Cardiac muscle cell (in vitro differentiated cells and primary cell): ENCODE measurements around the gene ARHGAP26. TPM values are rescaled to one million over a fixed set of nuclear protein-coding genes. Genes with fewer than 3 reads are reported as not detected.

Experiments
- DNase-seq, 2 donors: peaks; one replicate each; pipeline versions ENCODE4 v3.0.0 to v3.0.0-alpha.2; 2010 to 2017; ENCODE audit warnings: low read depth in 1 of 2, low spot score in 1 of 2
- H3K27ac ChIP-seq: fragments of 200-600 bp; sonication (generic); 2 replicates; pipeline ENCODE4 v1.5.1; 2016
- H3K27me3 ChIP-seq: fragments of 200-600 bp; sonication (generic); 2 replicates; pipeline ENCODE4 v1.6.0; 2016; ENCODE audit warnings: control low read depth
- H3K36me3 ChIP-seq: fragments of 200-600 bp; sonication (generic); 2 replicates; pipeline ENCODE4 v1.5.1; 2016; ENCODE audit warnings: control low read depth
- H3K4me1 ChIP-seq: fragments of 200-600 bp; sonication (generic); 2 replicates; pipeline ENCODE4 v1.8.1; 2017; ENCODE audit warnings: low read depth, mild to moderate bottlenecking, mixed run types
- H3K4me3 ChIP-seq: fragments of 200-600 bp; sonication (generic); 2 replicates; pipeline ENCODE4 v1.5.1; 2016; ENCODE audit warnings: mild to moderate bottlenecking
- H3K9me3 ChIP-seq: fragments of 200-600 bp; sonication (generic); 2 replicates; pipeline ENCODE4 v1.5.1; 2017; ENCODE audit warnings: low read depth, mild to moderate bottlenecking, control low read depth
- CTCF ChIP-seq: IDR thresholded peaks from 2 replicates; pipeline ENCODE4 v1.5.1; 2012; ENCODE audit warnings: low read depth, mild to moderate bottlenecking, low read length
- polyA plus RNA-seq: library from polyadenylated mRNA; unstranded; fragments of >200 nt; fragmentation: Nextera tagmentation; extraction: Ambion mirVana; gene quantifications from 2 replicates; pipeline ENCODE4 v1.2.1, GENCODE V29; 2016
- total RNA-seq: library from RNA; depleted of rRNA; stranded (reverse); fragments of >200 nt; gene quantifications from 2 replicates; pipeline ENCODE4 v1.2.3, GENCODE V29; 2016

The ARHGAP26 gene
- total and polyA plus RNA-seq, 2 experiments from 2014 or later = 12.7 to 16.2 TPM

DNA sequence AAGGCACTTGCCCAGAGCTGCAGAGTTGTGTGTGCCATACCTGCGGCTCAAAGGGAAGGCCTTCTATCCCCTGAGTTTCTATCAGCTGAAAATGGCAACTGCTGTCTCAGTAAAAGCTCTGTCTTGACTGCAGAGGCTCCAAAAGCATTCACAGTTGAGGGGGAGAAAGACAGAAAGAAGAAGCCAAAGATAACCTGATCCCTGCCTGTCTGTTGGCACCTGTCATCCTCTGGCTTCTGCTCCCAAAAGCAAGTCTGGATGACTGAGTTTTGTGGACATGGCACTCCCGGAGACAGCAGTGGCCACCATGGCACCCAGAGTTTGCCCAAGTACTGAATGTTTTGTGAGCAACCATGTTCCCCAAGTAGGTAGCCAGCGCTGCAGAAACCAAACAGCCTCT lies 456.7 kb downstream of the ARHGAP26 start:
- Histone ChIP-seq H3K36me3 (no peaks in the 10 kb centered on the region), H3K9me3 (no peaks in the 10 kb centered on the region), H3K27ac (no peak overlapping the region), H3K4me3 (no peak overlapping the region), H3K27me3 (no peaks in the 10 kb centered on the region), H3K4me1 (peaks cover 14% of the 10 kb centered on the region)
- TF ChIP-seq CTCF = no peak
- no peak for DNase-seq

GRCh38 chr5:143227301-143227700 lies 457.1 kb downstream of the ARHGAP26 start:
- Histone ChIP-seq H3K36me3 (no peaks in the 10 kb centered on the region), H3K27ac (no peak overlapping the region), H3K27me3 (no peaks in the 10 kb centered on the region), H3K4me3 (no peak overlapping the region), H3K9me3 (no peaks in the 10 kb centered on the region), H3K4me1 (peaks cover 13% of the 10 kb centered on the region)
- TF ChIP-seq CTCF = no peak
- no peak for DNase-seq

- Histone ChIP-seq H3K4me3 (no peak overlapping the region), H3K4me1 (peaks cover 5% of the 10 kb centered on the region), H3K9me3 (no peaks in the 10 kb centered on the region), H3K27me3 (no peaks in the 10 kb centered on the region), H3K36me3 (no peaks in the 10 kb centered on the region), H3K27ac (no peak overlapping the region)
- no peak for DNase-seq
- TF ChIP-seq CTCF = no peak
Measured at GRCh38 chr5:143228597-143229293, 458.6 kb downstream of the ARHGAP26 start.

DNA sequence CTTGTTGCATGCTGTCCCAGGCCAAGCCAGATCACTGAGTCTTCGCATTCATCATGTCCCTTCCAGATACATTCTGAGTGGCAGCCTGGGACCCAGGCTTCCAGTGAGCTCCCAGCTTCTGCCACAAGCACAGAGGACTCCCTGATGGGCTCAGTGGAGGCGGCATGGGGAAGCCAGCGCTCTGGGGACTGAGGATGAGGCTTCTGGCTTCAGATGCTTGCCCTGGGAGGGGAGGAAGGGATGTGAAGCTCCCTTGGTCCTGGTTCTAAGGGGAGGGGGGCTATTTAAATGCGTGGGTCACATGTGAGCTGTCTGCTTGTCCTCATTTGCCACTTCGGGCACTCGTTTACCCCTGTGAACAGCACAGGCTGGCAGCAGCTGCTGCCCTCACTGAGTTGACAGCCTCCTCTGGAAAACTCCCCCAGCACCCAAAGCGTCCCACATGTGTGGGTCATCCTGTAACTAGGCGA lies 459.3 kb downstream of the ARHGAP26 start:
- no peak overlapping the region for H3K4me3 ChIP-seq
- no peaks in the 10 kb centered on the region for H3K36me3 ChIP-seq
- H3K27ac ChIP-seq = no peak overlapping the region
- no peaks in the 10 kb centered on the region for H3K9me3 ChIP-seq
- no peak for DNase-seq
- no peaks in the 10 kb centered on the region for H3K27me3 ChIP-seq
- TF ChIP-seq CTCF = no peak
- H3K4me1 ChIP-seq = peaks cover 5% of the 10 kb centered on the region

GRCh38 chr5:143229896-143230675 lies 459.9 kb downstream of the ARHGAP26 start:
- no peaks in the 10 kb centered on the region for H3K9me3 ChIP-seq
- H3K27ac ChIP-seq = no peak overlapping the region
- TF ChIP-seq CTCF = no peak
- H3K4me1 ChIP-seq = peaks cover 5% of the 10 kb centered on the region
- H3K4me3 ChIP-seq = no peak overlapping the region
- no peak for DNase-seq
- no peaks in the 10 kb centered on the region for H3K36me3 ChIP-seq
- H3K27me3 ChIP-seq = no peaks in the 10 kb centered on the region
